GM23338 (cell line): Measurements from ENCODE around the gene AFF3. TPM values are rescaled to one million over a fixed set of nuclear protein-coding genes. Genes with fewer than 3 reads are reported as not detected.

Experiments used
- ATAC-seq: fragments of 200-7000 bp; cut with Tn5 transposase; 3 replicates; pipeline ENCODE4 v1.9.1; 2020
- DNase-seq: peaks from one replicate; pipeline ENCODE4 v3.0.0-alpha.2; 2015; ENCODE audit warnings: low spot score
- H2AFZ ChIP-seq: fragments of 200-600 bp; sonication (generic); 2 replicates; pipeline ENCODE4 v1.8.0; 2016; ENCODE audit warnings: antibody characterized with exemption, mild to moderate bottlenecking, moderate library complexity
- H3F3A ChIP-seq: fragments of 200-600 bp; sonication (generic); replicated peaks from 2 replicates; pipeline ENCODE4 v1.8.0; 2017; ENCODE audit warnings: antibody characterized with exemption, mixed run types, low read depth
- H3K27ac ChIP-seq: fragments of 200-600 bp; sonication (generic); 2 replicates; pipeline ENCODE4 v1.6.1; 2016; ENCODE audit warnings: low read depth
- H3K27me3 ChIP-seq: fragments of 200-600 bp; sonication (generic); 2 replicates; pipeline ENCODE4 v1.8.0; 2016; ENCODE audit warnings: mild to moderate bottlenecking, mixed run types, moderate library complexity; ENCODE audit not compliant: insufficient read depth
- H3K36me3 ChIP-seq: fragments of 200-600 bp; sonication (generic); 2 replicates; pipeline ENCODE4 v1.8.0; 2016; ENCODE audit warnings: mild to moderate bottlenecking; ENCODE audit not compliant: insufficient read depth
- H3K4me1 ChIP-seq: fragments of 200-600 bp; sonication (generic); 2 replicates; pipeline ENCODE4 v1.8.0; 2016; ENCODE audit warnings: mild to moderate bottlenecking, moderate library complexity; ENCODE audit not compliant: insufficient read depth
- H3K4me2 ChIP-seq: fragments of 200-600 bp; sonication (generic); 2 replicates; pipeline ENCODE4 v1.7.1; 2017; ENCODE audit warnings: mixed run types
- H3K4me3 ChIP-seq: fragments of 200-600 bp; sonication (generic); 2 replicates; pipeline ENCODE4 v1.6.1; 2016; ENCODE audit warnings: mixed run types
- H3K79me2 ChIP-seq: fragments of 200-600 bp; sonication (generic); replicated peaks from 2 replicates; pipeline ENCODE4 v1.8.0; 2017; ENCODE audit warnings: mild to moderate bottlenecking; ENCODE audit not compliant: insufficient read depth
- H3K9me2 ChIP-seq: fragments of 200-600 bp; sonication (generic); 2 replicates; pipeline ENCODE4 v1.8.0; 2017; ENCODE audit not compliant: insufficient read depth
- H4K20me1 ChIP-seq: fragments of 200-600 bp; sonication (generic); replicated peaks from 2 replicates; pipeline ENCODE4 v1.8.0; 2017; ENCODE audit warnings: mild to moderate bottlenecking; ENCODE audit not compliant: insufficient read depth
- H3K27ac Mint-ChIP-seq: 2 replicates; pipeline ENCODE4 v1.8.0; 2020; ENCODE audit warnings: inconsistent platforms, mild to moderate bottlenecking, moderate library complexity, mixed read lengths
- H3K27me3 Mint-ChIP-seq: 3 replicates; pipeline ENCODE4 v1.8.0; 2022; ENCODE audit warnings: low read depth, mild to moderate bottlenecking, moderate library complexity, mixed read lengths, inconsistent platforms; ENCODE audit not compliant: insufficient read depth, poor library complexity
- H3K36me3 Mint-ChIP-seq: 3 replicates; pipeline ENCODE4 v1.8.0; 2021; ENCODE audit warnings: low read depth, mild to moderate bottlenecking, inconsistent platforms, moderate library complexity, mixed read lengths
- H3K4me1 Mint-ChIP-seq: 3 replicates; pipeline ENCODE4 v1.8.0; 2020; ENCODE audit warnings: mild to moderate bottlenecking, inconsistent platforms, mixed read lengths
- H3K4me3 Mint-ChIP-seq: 3 replicates; pipeline ENCODE4 v1.8.0; 2021; ENCODE audit warnings: moderate library complexity, mild to moderate bottlenecking, inconsistent platforms, mixed read lengths
- H3K9me3 Mint-ChIP-seq: 3 replicates; pipeline ENCODE4 v1.8.0; 2020; ENCODE audit warnings: moderate library complexity, mild to moderate bottlenecking, inconsistent platforms, mixed read lengths
- CREB1 ChIP-seq: fragments of 250-450 bp; sonication (Bioruptor Pico); IDR thresholded peaks from 2 replicates; pipeline ENCODE4 v1.5.0; 2020; ENCODE audit warnings: low read depth, mild to moderate bottlenecking, moderate library complexity
- ETS1 ChIP-seq: IDR thresholded peaks from 2 replicates; pipeline ENCODE4 v1.6.1; 2016; ENCODE audit warnings: antibody characterized with exemption
- EZH2phosphoT487 ChIP-seq: fragments of 200-600 bp; sonication (generic); IDR thresholded peaks from one replicate; pipeline ENCODE4 v1.8.1; 2018; ENCODE audit warnings: antibody characterized with exemption; ENCODE audit not compliant: unreplicated experiment
- JUNB ChIP-seq: IDR thresholded peaks from one replicate; pipeline ENCODE4 v1.6.1; 2016; ENCODE audit warnings: antibody characterized with exemption; ENCODE audit not compliant: unreplicated experiment
- NANOG ChIP-seq: IDR thresholded peaks from 2 replicates; pipeline ENCODE4 v1.6.1; 2016; ENCODE audit warnings: antibody characterized with exemption, borderline replicate concordance
- POLR2AphosphoS5 ChIP-seq: IDR thresholded peaks from 2 replicates; pipeline ENCODE4 v1.6.1; 2016; ENCODE audit warnings: antibody characterized with exemption, low read depth
- STAT1 ChIP-seq: IDR thresholded peaks from one replicate; pipeline ENCODE4 v1.6.1; 2016; ENCODE audit warnings: antibody characterized with exemption; ENCODE audit not compliant: unreplicated experiment
- ZNF331 ChIP-seq: fragments of 250-450 bp; sonication (Bioruptor Pico); IDR thresholded peaks from 2 replicates; pipeline ENCODE4 v1.5.0; 2020; ENCODE audit warnings: low read depth, mild to moderate bottlenecking, moderate library complexity
- polyA plus RNA-seq: library from polyadenylated mRNA; unstranded; fragments of >200 nt; fragmentation: Nextera tagmentation; extraction: Ambion mirVana; gene quantifications from 2 replicates; pipeline ENCODE4 v1.2.1, GENCODE V29; 2016
- total RNA-seq: library from RNA; depleted of rRNA; stranded (reverse); fragments of >200 nt; shearing (Covaris generic); gene quantifications from 2 replicates; pipeline ENCODE4 v1.2.3, GENCODE V29; 2014
- TF ChIP-seq, protein P1 (sequence below), 2 experiments: fragments of 200-600 bp in 1 of 2; sonication (generic) in 1 of 2; conservative IDR thresholded peaks; 2 replicates each; pipeline versions ENCODE4 v1.5.1 to v1.6.1; 2016 to 2017; ENCODE audit warnings: antibody characterized with exemption in 2 of 2, low read depth in 2 of 2, mild to moderate bottlenecking in 2 of 2, moderate library complexity in 1 of 2
- TF ChIP-seq, protein P2 (sequence below): fragments of 250-450 bp; sonication (Bioruptor Pico); IDR thresholded peaks from 2 replicates; pipeline ENCODE4 v1.5.0; 2020; ENCODE audit warnings: mild to moderate bottlenecking, moderate library complexity

The AFF3 gene
- total and polyA plus RNA-seq, 2 experiments from 2014 or later = 0.73 to 1.4 TPM

DNA sequence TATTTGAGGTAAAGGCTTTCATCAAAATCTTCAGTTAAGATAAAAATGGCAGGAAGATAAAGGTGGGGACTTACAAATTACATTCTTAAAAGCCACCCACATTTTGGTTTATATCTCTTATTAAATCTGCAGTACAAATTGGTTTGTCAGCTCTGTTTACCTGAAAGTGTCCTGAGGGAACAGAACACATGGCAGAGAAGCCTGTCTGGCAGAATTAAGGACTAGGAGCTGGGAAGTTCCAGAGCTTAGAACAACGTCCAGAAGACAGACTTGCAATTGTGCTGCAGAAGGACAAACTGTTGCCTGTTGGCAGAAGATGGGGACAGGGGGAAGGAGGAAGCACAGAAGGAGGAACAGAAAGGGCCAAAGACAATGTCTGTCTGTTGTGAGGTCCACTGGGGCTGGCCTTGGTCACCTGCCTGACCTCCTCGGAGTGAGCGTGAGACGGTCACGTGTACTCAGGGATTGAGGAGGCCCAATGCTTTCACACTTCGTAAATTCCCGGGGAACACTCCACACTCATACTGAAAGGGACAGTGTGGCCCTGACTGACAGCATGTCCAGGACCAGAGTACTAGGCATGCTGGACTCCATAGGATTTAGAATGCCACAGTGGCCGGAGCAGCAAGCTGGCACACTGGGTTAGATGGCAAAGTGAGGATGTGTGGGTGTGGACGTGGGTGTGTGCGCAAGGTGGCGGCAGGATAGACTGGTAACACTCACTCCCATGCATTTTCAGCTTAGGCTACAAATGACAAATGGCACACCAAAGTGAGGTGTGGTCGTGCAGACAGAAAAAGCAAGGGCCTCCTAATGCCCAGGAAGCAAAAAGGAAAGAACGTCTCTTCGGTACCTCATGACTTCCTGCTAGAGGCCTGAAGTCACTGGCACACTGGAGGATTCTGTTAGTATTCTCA is 441.6 kb downstream of the AFF3 start (continued):
- TF ChIP-seq CREB1 (CRISPR knock-in tag) (no peak), ETS1 (no peak), POLR2AphosphoS5 (no peak), NANOG (no peak)
- TF ChIP-seq, protein P1, sequence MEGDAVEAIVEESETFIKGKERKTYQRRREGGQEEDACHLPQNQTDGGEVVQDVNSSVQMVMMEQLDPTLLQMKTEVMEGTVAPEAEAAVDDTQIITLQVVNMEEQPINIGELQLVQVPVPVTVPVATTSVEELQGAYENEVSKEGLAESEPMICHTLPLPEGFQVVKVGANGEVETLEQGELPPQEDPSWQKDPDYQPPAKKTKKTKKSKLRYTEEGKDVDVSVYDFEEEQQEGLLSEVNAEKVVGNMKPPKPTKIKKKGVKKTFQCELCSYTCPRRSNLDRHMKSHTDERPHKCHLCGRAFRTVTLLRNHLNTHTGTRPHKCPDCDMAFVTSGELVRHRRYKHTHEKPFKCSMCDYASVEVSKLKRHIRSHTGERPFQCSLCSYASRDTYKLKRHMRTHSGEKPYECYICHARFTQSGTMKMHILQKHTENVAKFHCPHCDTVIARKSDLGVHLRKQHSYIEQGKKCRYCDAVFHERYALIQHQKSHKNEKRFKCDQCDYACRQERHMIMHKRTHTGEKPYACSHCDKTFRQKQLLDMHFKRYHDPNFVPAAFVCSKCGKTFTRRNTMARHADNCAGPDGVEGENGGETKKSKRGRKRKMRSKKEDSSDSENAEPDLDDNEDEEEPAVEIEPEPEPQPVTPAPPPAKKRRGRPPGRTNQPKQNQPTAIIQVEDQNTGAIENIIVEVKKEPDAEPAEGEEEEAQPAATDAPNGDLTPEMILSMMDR (conservative IDR thresholded peaks at IDR 0.05; ENCODE audit: low read depth in 2 of 2) = no peak

DNA sequence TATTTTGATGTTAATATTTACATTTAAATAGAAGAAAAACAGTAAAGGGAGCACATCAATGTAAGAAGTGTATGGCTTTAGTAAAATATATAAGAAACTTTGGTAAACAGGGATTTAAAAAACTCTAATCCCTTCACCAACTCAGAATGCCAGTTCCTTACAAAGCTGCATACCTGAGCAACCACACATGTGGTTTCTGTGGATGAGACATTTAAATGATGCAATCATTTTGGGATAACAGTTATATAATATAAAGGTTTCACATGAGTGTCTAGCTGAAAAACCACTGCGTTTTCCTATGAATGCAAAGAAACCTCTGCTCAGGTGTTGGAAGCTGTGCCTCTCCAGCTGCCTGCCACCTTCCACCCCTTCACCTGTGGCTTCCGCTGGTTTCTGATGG is 443.5 kb downstream of the AFF3 start:
- Histone ChIP-seq H3K4me3 (no peak overlapping the region), H3K9me2 (no peaks in the 10 kb centered on the region), H3K79me2 (no peaks in the 10 kb centered on the region), H3K4me2 (no peak overlapping the region), H3K27me3 (no peaks in the 10 kb centered on the region), H2AFZ (no peak overlapping the region), H3K27ac (no peak overlapping the region), H3F3A (no peaks in the 10 kb centered on the region), H4K20me1 (no peaks in the 10 kb centered on the region), H3K4me1 (no peaks in the 10 kb centered on the region), H3K36me3 (no peaks in the 10 kb centered on the region)
- Mint-ChIP-seq H3K4me3 (no peak overlapping the region), H3K9me3 (no peaks in the 10 kb centered on the region), H3K27ac (no peak overlapping the region), H3K4me1 (no peaks in the 10 kb centered on the region), H3K27me3 (no peaks in the 10 kb centered on the region), H3K36me3 (no peaks in the 10 kb centered on the region)
- ATAC-seq = no peak
- no peak for DNase-seq
- TF ChIP-seq, protein P2, sequence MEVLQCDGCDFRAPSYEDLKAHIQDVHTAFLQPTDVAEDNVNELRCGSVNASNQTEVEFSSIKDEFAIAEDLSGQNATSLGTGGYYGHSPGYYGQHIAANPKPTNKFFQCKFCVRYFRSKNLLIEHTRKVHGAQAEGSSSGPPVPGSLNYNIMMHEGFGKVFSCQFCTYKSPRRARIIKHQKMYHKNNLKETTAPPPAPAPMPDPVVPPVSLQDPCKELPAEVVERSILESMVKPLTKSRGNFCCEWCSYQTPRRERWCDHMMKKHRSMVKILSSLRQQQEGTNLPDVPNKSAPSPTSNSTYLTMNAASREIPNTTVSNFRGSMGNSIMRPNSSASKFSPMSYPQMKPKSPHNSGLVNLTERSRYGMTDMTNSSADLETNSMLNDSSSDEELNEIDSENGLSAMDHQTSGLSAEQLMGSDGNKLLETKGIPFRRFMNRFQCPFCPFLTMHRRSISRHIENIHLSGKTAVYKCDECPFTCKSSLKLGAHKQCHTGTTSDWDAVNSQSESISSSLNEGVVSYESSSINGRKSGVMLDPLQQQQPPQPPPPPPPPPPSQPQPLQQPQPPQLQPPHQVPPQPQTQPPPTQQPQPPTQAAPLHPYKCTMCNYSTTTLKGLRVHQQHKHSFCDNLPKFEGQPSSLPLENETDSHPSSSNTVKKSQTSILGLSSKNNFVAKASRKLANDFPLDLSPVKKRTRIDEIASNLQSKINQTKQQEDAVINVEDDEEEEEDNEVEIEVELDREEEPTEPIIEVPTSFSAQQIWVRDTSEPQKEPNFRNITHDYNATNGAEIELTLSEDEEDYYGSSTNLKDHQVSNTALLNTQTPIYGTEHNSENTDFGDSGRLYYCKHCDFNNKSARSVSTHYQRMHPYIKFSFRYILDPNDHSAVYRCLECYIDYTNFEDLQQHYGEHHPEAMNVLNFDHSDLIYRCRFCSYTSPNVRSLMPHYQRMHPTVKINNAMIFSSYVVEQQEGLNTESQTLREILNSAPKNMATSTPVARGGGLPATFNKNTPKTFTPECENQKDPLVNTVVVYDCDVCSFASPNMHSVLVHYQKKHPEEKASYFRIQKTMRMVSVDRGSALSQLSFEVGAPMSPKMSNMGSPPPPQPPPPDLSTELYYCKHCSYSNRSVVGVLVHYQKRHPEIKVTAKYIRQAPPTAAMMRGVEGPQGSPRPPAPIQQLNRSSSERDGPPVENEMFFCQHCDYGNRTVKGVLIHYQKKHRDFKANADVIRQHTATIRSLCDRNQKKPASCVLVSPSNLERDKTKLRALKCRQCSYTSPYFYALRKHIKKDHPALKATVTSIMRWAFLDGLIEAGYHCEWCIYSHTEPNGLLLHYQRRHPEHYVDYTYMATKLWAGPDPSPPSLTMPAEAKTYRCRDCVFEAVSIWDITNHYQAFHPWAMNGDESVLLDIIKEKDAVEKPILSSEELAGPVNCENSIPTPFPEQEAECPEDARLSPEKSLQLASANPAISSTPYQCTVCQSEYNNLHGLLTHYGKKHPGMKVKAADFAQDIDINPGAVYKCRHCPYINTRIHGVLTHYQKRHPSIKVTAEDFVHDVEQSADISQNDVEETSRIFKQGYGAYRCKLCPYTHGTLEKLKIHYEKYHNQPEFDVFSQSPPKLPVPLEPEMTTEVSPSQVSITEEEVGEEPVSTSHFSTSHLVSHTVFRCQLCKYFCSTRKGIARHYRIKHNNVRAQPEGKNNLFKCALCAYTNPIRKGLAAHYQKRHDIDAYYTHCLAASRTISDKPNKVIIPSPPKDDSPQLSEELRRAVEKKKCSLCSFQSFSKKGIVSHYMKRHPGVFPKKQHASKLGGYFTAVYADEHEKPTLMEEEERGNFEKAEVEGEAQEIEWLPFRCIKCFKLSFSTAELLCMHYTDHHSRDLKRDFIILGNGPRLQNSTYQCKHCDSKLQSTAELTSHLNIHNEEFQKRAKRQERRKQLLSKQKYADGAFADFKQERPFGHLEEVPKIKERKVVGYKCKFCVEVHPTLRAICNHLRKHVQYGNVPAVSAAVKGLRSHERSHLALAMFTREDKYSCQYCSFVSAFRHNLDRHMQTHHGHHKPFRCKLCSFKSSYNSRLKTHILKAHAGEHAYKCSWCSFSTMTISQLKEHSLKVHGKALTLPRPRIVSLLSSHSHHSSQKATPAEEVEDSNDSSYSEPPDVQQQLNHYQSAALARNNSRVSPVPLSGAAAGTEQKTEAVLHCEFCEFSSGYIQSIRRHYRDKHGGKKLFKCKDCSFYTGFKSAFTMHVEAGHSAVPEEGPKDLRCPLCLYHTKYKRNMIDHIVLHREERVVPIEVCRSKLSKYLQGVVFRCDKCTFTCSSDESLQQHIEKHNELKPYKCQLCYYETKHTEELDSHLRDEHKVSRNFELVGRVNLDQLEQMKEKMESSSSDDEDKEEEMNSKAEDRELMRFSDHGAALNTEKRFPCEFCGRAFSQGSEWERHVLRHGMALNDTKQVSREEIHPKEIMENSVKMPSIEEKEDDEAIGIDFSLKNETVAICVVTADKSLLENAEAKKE (CRISPR knock-in tag) = no peak
- TF ChIP-seq JUNB = no peak
- no peak for TF ChIP-seq POLR2AphosphoS5
- no peak for TF ChIP-seq CREB1 (CRISPR knock-in tag)
- no peak for TF ChIP-seq NANOG
- TF ChIP-seq, protein P1 (conservative IDR thresholded peaks at IDR 0.05; ENCODE audit: low read depth in 2 of 2) = no peak
- TF ChIP-seq STAT1 = no peak
- no peak for TF ChIP-seq EZH2phosphoT487
- no peak for TF ChIP-seq ETS1
- TF ChIP-seq ZNF331 (CRISPR knock-in tag) = no peak
